HEK293 (cell line): ENCODE results near the gene GALNTL6.

Experiments used
- CTCF ChIA-PET: fragments of 350-600 bp; formaldehyde crosslinking; extraction: SDS; loops from one replicate; lab custom pipeline; 2021; ENCODE audit warnings: antibody characterized with exemption; lab: Yijun Ruan, JAX
- POLR2A ChIA-PET: fragments of 300-600 bp; formaldehyde crosslinking; extraction: SDS; loops from one replicate; lab custom pipeline; 2020; ENCODE audit warnings: antibody characterized with exemption, inconsistent platforms; lab: Yijun Ruan, JAX
- H3K27ac ChIP-seq: fragments of 200-500 bp; sonication (Bioruptor generic); 2 replicates; pipeline ENCODE4 v1.5.1; 2014; ENCODE audit warnings: low read depth, low read length, control low read depth, inconsistent platforms; ENCODE audit errors: extremely low read depth
- H3K36me3 ChIP-seq, 2 experiments: fragments of 200-500 bp in 1 of 2; sonication (Bioruptor generic) in 1 of 2; 1 replicate in 1 of 2; 2 replicates in 1 of 2; pipeline ENCODE4 v1.5.1; 2014 to 2017; ENCODE audit warnings: inconsistent platforms in 2 of 2, low read length in 2 of 2; ENCODE audit not compliant: control insufficient read depth in 2 of 2, insufficient read depth in 1 of 2
- H3K4me1 ChIP-seq: fragments of 200-500 bp; sonication (Bioruptor generic); 2 replicates; pipeline ENCODE4 v1.5.1; 2014; ENCODE audit warnings: mild to moderate bottlenecking, low read length, inconsistent platforms; ENCODE audit not compliant: control insufficient read depth, insufficient read depth
- H3K4me3 ChIP-seq: 2 replicates; pipeline ENCODE4 v1.5.1; 2011; ENCODE audit warnings: low read depth, mild to moderate bottlenecking, control low read depth, low read length, moderate library complexity
- H3K9me3 ChIP-seq: fragments of 200-500 bp; sonication (Bioruptor generic); 2 replicates; pipeline ENCODE4 v1.5.1; 2014; ENCODE audit warnings: low read depth, low read length, inconsistent platforms; ENCODE audit not compliant: control insufficient read depth, insufficient read depth
- CTCF ChIP-seq: fragments of 450-650 bp; formaldehyde crosslinking; IDR thresholded peaks from 2 replicates; pipeline ENCODE4 v1.5.1; 2016; ENCODE audit warnings: missing biosample characterization, missing genetic modification characterization
- GLI4 ChIP-seq: fragments of 450-650 bp; formaldehyde crosslinking; IDR thresholded peaks from 2 replicates; pipeline ENCODE4 v1.5.1; 2016; ENCODE audit warnings: missing biosample characterization, missing genetic modification characterization
- IKZF3 ChIP-seq: fragments of 450-650 bp; IDR thresholded peaks from 2 replicates; pipeline ENCODE4 v1.5.0; 2018; ENCODE audit warnings: missing biosample characterization, mild to moderate bottlenecking, missing genetic modification characterization, moderate library complexity
- KLF9 ChIP-seq: fragments of 450-650 bp; formaldehyde crosslinking; IDR thresholded peaks from 2 replicates; pipeline ENCODE4 v1.5.1; 2016; ENCODE audit warnings: missing biosample characterization, missing genetic modification characterization, low read depth
- OVOL3 ChIP-seq: fragments of 450-650 bp; formaldehyde crosslinking; IDR thresholded peaks from 2 replicates; pipeline ENCODE4 v1.5.1; 2016; ENCODE audit warnings: missing biosample characterization, missing genetic modification characterization
- YY2 ChIP-seq: fragments of 450-650 bp; formaldehyde crosslinking; IDR thresholded peaks from 2 replicates; pipeline ENCODE4 v1.5.1; 2016; ENCODE audit warnings: missing biosample characterization, missing genetic modification characterization
- ZBTB1 ChIP-seq: fragments of 450-650 bp; formaldehyde crosslinking; IDR thresholded peaks from 2 replicates; pipeline ENCODE4 v1.5.1; 2016; ENCODE audit warnings: missing biosample characterization, missing genetic modification characterization
- ZNF121 ChIP-seq: fragments of 450-650 bp; formaldehyde crosslinking; IDR thresholded peaks from 2 replicates; pipeline ENCODE4 v1.5.1; 2016; ENCODE audit warnings: missing biosample characterization, missing genetic modification characterization
- ZNF214 ChIP-seq: fragments of 450-650 bp; formaldehyde crosslinking; IDR thresholded peaks from 2 replicates; pipeline ENCODE4 v1.5.1; 2017; ENCODE audit warnings: missing biosample characterization, mild to moderate bottlenecking, missing genetic modification characterization, borderline replicate concordance
- ZNF274 ChIP-seq, 2 experiments: fragments of 200-500 bp in 1 of 2; fragments of 450-650 bp in 1 of 2; sonication (Bioruptor generic) in 1 of 2; formaldehyde crosslinking in 1 of 2; IDR thresholded peaks; 2 replicates each; pipeline versions ENCODE4 v1.5.1 to v1.6.1; 2014 to 2016; ENCODE audit warnings: borderline replicate concordance in 1 of 2, inconsistent platforms in 1 of 2, low read length in 1 of 2, missing biosample characterization in 1 of 2, missing genetic modification characterization in 1 of 2
- ZNF37A ChIP-seq: fragments of 450-650 bp; IDR thresholded peaks from 2 replicates; pipeline ENCODE4 v1.5.1; 2018; ENCODE audit warnings: missing biosample characterization, missing genetic modification characterization
- ZNF394 ChIP-seq: fragments of 450-650 bp; formaldehyde crosslinking; IDR thresholded peaks from 2 replicates; pipeline ENCODE4 v1.5.1; 2016; ENCODE audit warnings: missing biosample characterization, missing genetic modification characterization, mild to moderate bottlenecking, moderate library complexity, borderline replicate concordance
- ZNF398 ChIP-seq: fragments of 450-650 bp; formaldehyde crosslinking; IDR thresholded peaks from 2 replicates; pipeline ENCODE4 v1.5.1; 2017; ENCODE audit warnings: missing biosample characterization, missing genetic modification characterization
- ZNF561 ChIP-seq: fragments of 450-650 bp; IDR thresholded peaks from 2 replicates; pipeline ENCODE4 v1.5.1; 2018; ENCODE audit warnings: missing biosample characterization, missing genetic modification characterization, borderline replicate concordance
- ZNF596 ChIP-seq: fragments of 450-650 bp; IDR thresholded peaks from 2 replicates; pipeline ENCODE4 v1.5.0; 2018; ENCODE audit warnings: missing biosample characterization, mild to moderate bottlenecking, missing genetic modification characterization, moderate library complexity
- TF ChIP-seq, protein P1 (sequence below): fragments of 450-650 bp; formaldehyde crosslinking; IDR thresholded peaks from 2 replicates; pipeline ENCODE4 v1.5.1; 2016; ENCODE audit warnings: missing biosample characterization, missing genetic modification characterization
- TF ChIP-seq, protein P2 (sequence below): fragments of 450-650 bp; formaldehyde crosslinking; IDR thresholded peaks from 2 replicates; pipeline ENCODE4 v1.5.1; 2016; ENCODE audit warnings: missing biosample characterization, missing genetic modification characterization
- TF ChIP-seq, protein P3 (sequence below): fragments of 450-650 bp; formaldehyde crosslinking; IDR thresholded peaks from 2 replicates; pipeline ENCODE4 v1.5.1; 2016; ENCODE audit warnings: missing biosample characterization, missing genetic modification characterization

Gene GALNTL6

DNA sequence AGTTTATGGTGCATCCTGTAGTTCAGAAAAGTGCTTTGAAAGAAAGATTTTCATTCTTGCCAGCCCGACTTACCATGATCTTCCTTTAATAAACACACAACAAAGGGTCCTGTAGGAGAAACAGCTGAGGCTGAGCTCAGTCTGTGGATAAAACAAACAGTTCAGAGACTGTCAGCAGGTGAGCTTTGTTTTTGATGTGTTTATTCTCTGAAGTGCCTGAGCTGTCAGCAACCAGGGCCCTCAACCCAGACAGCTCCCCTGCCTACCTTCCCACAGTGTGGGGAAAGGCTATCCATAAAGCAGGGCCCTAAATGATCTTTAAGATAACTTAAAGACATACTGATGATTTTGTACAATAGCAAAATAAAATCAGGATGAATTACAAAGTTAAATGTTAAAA lies 896.2 kb downstream of the GALNTL6 start:
- CTCF ChIA-PET = interaction anchor here (0.6 kb wide), 1 partner anchor 40 kb away, joined by 3 read pairs; no protein-coding TSS in a partner anchor
- H3K4me1 ChIP-seq = no peaks in the 10 kb centered on the region
- no peak overlapping the region for H3K27ac ChIP-seq
- no peaks in the 10 kb centered on the region for H3K36me3 ChIP-seq
- no peak overlapping the region for H3K4me3 ChIP-seq
- H3K9me3 ChIP-seq = no peaks in the 10 kb centered on the region
- TF ChIP-seq IKZF3 (tag by site-specific recombination) (no peak), ZNF274 (IDR thresholded peaks at IDR 0.05; ENCODE audit: low read length) (no peak), ZNF274 (tag by site-specific recombination; IDR thresholded peaks at IDR 0.05; ENCODE audit: borderline replicate concordance) (no peak), ZBTB1 (tag by site-specific recombination) (no peak), ZNF37A (tag by site-specific recombination) (no peak), ZNF561 (tag by site-specific recombination) (no peak), ZNF214 (no peak), CTCF (tag by site-specific recombination) (no peak), ZNF398 (tag by site-specific recombination) (no peak), ZNF596 (no peak), YY2 (no peak), ZNF121 (tag by site-specific recombination) (no peak), OVOL3 (no peak), ZNF394 (tag by site-specific recombination) (no peak), KLF9 (tag by site-specific recombination) (no peak), GLI4 (tag by site-specific recombination) (no peak)
- TF ChIP-seq, protein P1, sequence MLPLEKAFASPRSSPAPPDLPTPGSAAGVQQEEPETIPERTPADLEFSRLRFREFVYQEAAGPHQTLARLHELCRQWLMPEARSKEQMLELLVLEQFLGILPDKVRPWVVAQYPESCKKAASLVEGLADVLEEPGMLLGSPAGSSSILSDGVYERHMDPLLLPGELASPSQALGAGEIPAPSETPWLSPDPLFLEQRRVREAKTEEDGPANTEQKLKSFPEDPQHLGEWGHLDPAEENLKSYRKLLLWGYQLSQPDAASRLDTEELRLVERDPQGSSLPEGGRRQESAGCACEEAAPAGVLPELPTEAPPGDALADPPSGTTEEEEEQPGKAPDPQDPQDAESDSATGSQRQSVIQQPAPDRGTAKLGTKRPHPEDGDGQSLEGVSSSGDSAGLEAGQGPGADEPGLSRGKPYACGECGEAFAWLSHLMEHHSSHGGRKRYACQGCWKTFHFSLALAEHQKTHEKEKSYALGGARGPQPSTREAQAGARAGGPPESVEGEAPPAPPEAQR (tag by site-specific recombination) = no peak
- TF ChIP-seq, protein P2, sequence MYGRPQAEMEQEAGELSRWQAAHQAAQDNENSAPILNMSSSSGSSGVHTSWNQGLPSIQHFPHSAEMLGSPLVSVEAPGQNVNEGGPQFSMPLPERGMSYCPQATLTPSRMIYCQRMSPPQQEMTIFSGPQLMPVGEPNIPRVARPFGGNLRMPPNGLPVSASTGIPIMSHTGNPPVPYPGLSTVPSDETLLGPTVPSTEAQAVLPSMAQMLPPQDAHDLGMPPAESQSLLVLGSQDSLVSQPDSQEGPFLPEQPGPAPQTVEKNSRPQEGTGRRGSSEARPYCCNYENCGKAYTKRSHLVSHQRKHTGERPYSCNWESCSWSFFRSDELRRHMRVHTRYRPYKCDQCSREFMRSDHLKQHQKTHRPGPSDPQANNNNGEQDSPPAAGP (tag by site-specific recombination) = no peak
- TF ChIP-seq, protein P3, sequence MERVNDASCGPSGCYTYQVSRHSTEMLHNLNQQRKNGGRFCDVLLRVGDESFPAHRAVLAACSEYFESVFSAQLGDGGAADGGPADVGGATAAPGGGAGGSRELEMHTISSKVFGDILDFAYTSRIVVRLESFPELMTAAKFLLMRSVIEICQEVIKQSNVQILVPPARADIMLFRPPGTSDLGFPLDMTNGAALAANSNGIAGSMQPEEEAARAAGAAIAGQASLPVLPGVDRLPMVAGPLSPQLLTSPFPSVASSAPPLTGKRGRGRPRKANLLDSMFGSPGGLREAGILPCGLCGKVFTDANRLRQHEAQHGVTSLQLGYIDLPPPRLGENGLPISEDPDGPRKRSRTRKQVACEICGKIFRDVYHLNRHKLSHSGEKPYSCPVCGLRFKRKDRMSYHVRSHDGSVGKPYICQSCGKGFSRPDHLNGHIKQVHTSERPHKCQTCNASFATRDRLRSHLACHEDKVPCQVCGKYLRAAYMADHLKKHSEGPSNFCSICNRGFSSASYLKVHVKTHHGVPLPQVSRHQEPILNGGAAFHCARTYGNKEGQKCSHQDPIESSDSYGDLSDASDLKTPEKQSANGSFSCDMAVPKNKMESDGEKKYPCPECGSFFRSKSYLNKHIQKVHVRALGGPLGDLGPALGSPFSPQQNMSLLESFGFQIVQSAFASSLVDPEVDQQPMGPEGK = no peak
- POLR2A ChIA-PET = no interaction called here

DNA sequence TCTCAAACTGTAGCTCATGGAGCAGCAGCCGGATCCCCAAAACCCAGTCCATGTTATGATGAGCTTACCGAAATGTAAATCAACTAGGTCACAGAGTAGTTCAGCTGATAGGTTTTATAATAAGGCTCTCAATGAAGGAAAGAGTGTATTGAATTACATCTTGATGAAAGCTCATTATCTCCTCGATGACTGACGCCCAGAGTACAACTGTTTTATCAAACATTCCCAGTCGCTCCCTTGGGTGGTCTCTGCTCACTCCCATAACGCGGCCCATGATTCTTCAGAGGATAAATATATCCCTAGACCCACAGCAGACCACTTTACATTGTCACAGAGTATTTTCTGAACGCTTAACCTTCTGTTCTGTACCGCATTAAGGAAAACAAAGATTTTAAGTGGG lies 903.1 kb downstream of the GALNTL6 start:
- no peaks in the 10 kb centered on the region for H3K36me3 ChIP-seq
- no peak for TF ChIP-seq ZNF37A (tag by site-specific recombination)

More for the DNA sequence above, 903.1 kb downstream of the GALNTL6 start:
- Histone ChIP-seq H3K4me3 (no peak overlapping the region), H3K4me1 (no peaks in the 10 kb centered on the region), H3K9me3 (no peaks in the 10 kb centered on the region), H3K27ac (no peak overlapping the region)
- CTCF ChIA-PET = no interaction called here
- POLR2A ChIA-PET = no interaction called here
